Thyroid gland (tissue), 4 donors: ENCODE measurements around the gene SIX5.

Source experiments
- CTCF ChIP-seq, 6 experiments: fragments of 200-600 bp in 3 of 6; fragments of 450-650 bp in 3 of 6; sonication (generic) in 3 of 6; IDR thresholded peaks; one replicate each; pipeline ENCODE4 v1.5.1; 2016 to 2019; ENCODE audit warnings: antibody characterized with exemption in 6 of 6, mild to moderate bottlenecking in 2 of 6, inconsistent platforms in 1 of 6, moderate library complexity in 1 of 6
- POLR2A ChIP-seq, 2 donors: fragments of 450-650 bp; IDR thresholded peaks; one replicate each; pipeline ENCODE4 v1.6.1; 2017; ENCODE audit warnings: antibody characterized with exemption in 2 of 2, mild to moderate bottlenecking in 2 of 2, moderate library complexity in 1 of 2

- no peak for TF ChIP-seq CTCF (IDR thresholded peaks at IDR 0.05)
- TF ChIP-seq POLR2A (IDR thresholded peaks at IDR 0.05), result no peak
Measured at GRCh38 chr19:45780146-45780447, 11.0 kb upstream of the SIX5 start.
